Cardiac fibroblast (primary cell): ENCODE results near the gene SLC5A11.

Experiments used
- DNase-seq, 2 donors: peaks; one replicate each; pipeline versions ENCODE4 v3.0.0 to v3.0.0-alpha.2; 2010; ENCODE audit warnings: low read depth in 2 of 2
- H3K4me3 ChIP-seq, 2 donors: replicated peaks in 1 of 2; 1 replicate in 1 of 2; 2 replicates in 1 of 2; pipeline ENCODE4 v1.5.1; 2011; ENCODE audit warnings: low read depth in 2 of 2, low read length in 2 of 2, mild to moderate bottlenecking in 2 of 2, moderate library complexity in 1 of 2
- CTCF ChIP-seq: IDR thresholded peaks from one replicate; pipeline ENCODE4 v1.5.1; 2011; ENCODE audit warnings: low read depth, mild to moderate bottlenecking, low read length, inconsistent platforms

SLC5A11 gene

GRCh38 chr16:24955975-24956731 lies 110.4 kb downstream of the SLC5A11 start:
- no peak for DNase-seq
- no peak overlapping the region for H3K4me3 ChIP-seq
- TF ChIP-seq CTCF = no peak

- no peak for TF ChIP-seq CTCF
- no peak overlapping the region for H3K4me3 ChIP-seq
- no peak for DNase-seq
Observed at GRCh38 chr16:24957887-24958286, 112.1 kb downstream of the SLC5A11 start.
